Common myeloid progenitor, CD34-positive (primary cell): ENCODE results near the gene POLL.

ENCODE experiments used
- CTCF ChIA-PET: fragments of 350-600 bp; sonication (Branson Sonifier 250); formaldehyde crosslinking; loops from one replicate; lab custom pipeline; 2021; ENCODE audit warnings: antibody characterized with exemption; lab: Charles Lee
- POLR2A ChIA-PET: fragments of 350-600 bp; sonication (Branson Sonifier 250); formaldehyde crosslinking; loops from one replicate; lab custom pipeline; 2021; ENCODE audit warnings: antibody characterized with exemption; lab: Charles Lee
- DNase-seq, 3 donors: peaks; one replicate each; pipeline versions ENCODE4 v3.0.0 to v3.0.0-alpha.2; 2013
- H3K27ac ChIP-seq, 2 experiments: 1 replicate in 1 of 2; 2 replicates in 1 of 2; pipeline ENCODE4 v1.7.0; 2013; ENCODE audit warnings: inconsistent platforms in 2 of 2, low read length in 2 of 2, mild to moderate bottlenecking in 2 of 2, low read depth in 1 of 2, moderate library complexity in 1 of 2; ENCODE audit not compliant: severe bottlenecking in 2 of 2, insufficient read depth in 1 of 2, poor library complexity in 1 of 2
- H3K27me3 ChIP-seq, 5 experiments: replicated peaks in 2 of 5; 1 replicate in 3 of 5; 2 replicates in 2 of 5; pipeline versions ENCODE4 v1.6.1 to v1.7.0; 2013; ENCODE audit warnings: low read length in 4 of 5, mild to moderate bottlenecking in 2 of 5, moderate library complexity in 2 of 5, inconsistent platforms in 1 of 5; ENCODE audit not compliant: insufficient read depth in 5 of 5, control insufficient read depth in 4 of 5
- H3K36me3 ChIP-seq, 4 experiments: 1 replicate in 2 of 4; 2 replicates in 2 of 4; pipeline versions ENCODE4 v1.6.1 to v1.7.0; 2013; ENCODE audit warnings: low read length in 3 of 4, control low read depth in 1 of 4, mild to moderate bottlenecking in 1 of 4; ENCODE audit not compliant: control insufficient read depth in 4 of 4, insufficient read depth in 4 of 4
- H3K4me1 ChIP-seq, 4 experiments: 1 replicate in 3 of 4; 2 replicates in 1 of 4; pipeline versions ENCODE4 v1.6.1 to v1.7.1; 2013; ENCODE audit warnings: low read length in 3 of 4, mild to moderate bottlenecking in 3 of 4, control low read depth in 1 of 4, inconsistent platforms in 1 of 4, moderate library complexity in 1 of 4; ENCODE audit not compliant: control insufficient read depth in 4 of 4, insufficient read depth in 4 of 4; ENCODE audit errors: control extremely low read depth in 1 of 4
- H3K4me3 ChIP-seq, 7 experiments: 1 replicate in 4 of 7; 2 replicates in 3 of 7; pipeline versions ENCODE4 v1.5.1 to v1.7.0; 2013; ENCODE audit warnings: mild to moderate bottlenecking in 7 of 7, low read length in 6 of 7, moderate library complexity in 6 of 7, inconsistent platforms in 2 of 7, low read depth in 2 of 7, control low read depth in 1 of 7; ENCODE audit not compliant: insufficient read depth in 4 of 7, control insufficient read depth in 1 of 7; ENCODE audit errors: extremely low read depth in 1 of 7
- H3K9me3 ChIP-seq, 5 experiments: 1 replicate in 4 of 5; 2 replicates in 1 of 5; pipeline versions ENCODE4 v1.6.1 to v1.7.1; 2013; ENCODE audit warnings: low read length in 4 of 5, mild to moderate bottlenecking in 2 of 5, inconsistent platforms in 1 of 5, low read depth in 1 of 5, moderate library complexity in 1 of 5; ENCODE audit not compliant: control insufficient read depth in 4 of 5, insufficient read depth in 2 of 5; ENCODE audit errors: control extremely low read depth in 1 of 5
- WGBS: methylation state at CpG from one replicate; pipeline ENCODE4 v1.1.5; 2013; ENCODE audit not compliant: insufficient coverage; 5-methylcytosine and 5-hydroxymethylcytosine counted together

The POLL gene

GRCh38 chr10:101529207-101529606, 58.9 kb downstream of the POLL start:
- Histone ChIP-seq H3K27ac (no peak overlapping the region), H3K36me3 (peaks cover 4 to 8% (median 6%) of the 10 kb centered on the region in 4 experiments), H3K4me1 (peaks cover 0 to 2% (median 0%) of the 10 kb centered on the region in 4 experiments), H3K9me3 (no peaks in the 10 kb centered on the region), H3K27me3 (no peaks in the 10 kb centered on the region), H3K4me3 (no peak overlapping the region)
- no peak for DNase-seq
- ChIA-PET CTCF (no interaction called here), POLR2A (no interaction called here)
- WGBS: no CpG with 5 or more reads among the region's 1 CpG
